ENCODE data around the gene FAM47B. TPM values are rescaled to one million over a fixed set of nuclear protein-coding genes. Genes with fewer than 3 reads are reported as not detected.

FAM47B gene
- total RNA-seq, 1 experiment from 2014 or later = not detected

GRCh38 chrX:34943235-34943634 is 639 bp downstream of the FAM47B start (continued):
- TF ChIP-seq GRHL2 (CRISPR knock-in tag; IDR thresholded peaks at IDR 0.05; ENCODE audit: insufficient replicate concordance, severe bottlenecking) = no peak
- no peak for TF ChIP-seq EMX1 (CRISPR knock-in tag; IDR thresholded peaks at IDR 0.05)
- no peak for TF ChIP-seq PREB (CRISPR knock-in tag; IDR thresholded peaks at IDR 0.05; ENCODE audit: borderline replicate concordance)
- no peak for TF ChIP-seq MYBL2 (CRISPR knock-in tag; IDR thresholded peaks at IDR 0.05)
- TF ChIP-seq ATF1 (CRISPR knock-in tag; IDR thresholded peaks at IDR 0.05) = no peak
- TF ChIP-seq CREB1 (CRISPR knock-in tag; IDR thresholded peaks at IDR 0.05) = no peak
- TF ChIP-seq FOXP4 (CRISPR knock-in tag; IDR thresholded peaks at IDR 0.05) = no peak
- TF ChIP-seq ARID4B (CRISPR knock-in tag; IDR thresholded peaks at IDR 0.05; ENCODE audit: borderline replicate concordance) = no peak
- no peak for TF ChIP-seq NFATC4 (CRISPR knock-in tag; IDR thresholded peaks at IDR 0.05)
- no peak for TF ChIP-seq ZBTB43 (CRISPR knock-in tag; IDR thresholded peaks at IDR 0.05)

- POLR2A ChIA-PET = no interaction called here
- Mint-ChIP-seq H3K4me1 (no peaks in the 10 kb centered on the region), H3K4me3 (no peak overlapping the region), H3K36me3 (no peaks in the 10 kb centered on the region), H3K9me3 (no peaks in the 10 kb centered on the region), H3K27me3 (ENCODE audit: low read depth) (no peaks in the 10 kb centered on the region), H3K27ac (no peak overlapping the region)
- DNase-seq (ENCODE audit: low spot score) = no peak
- TF ChIP-seq CTCF (IDR thresholded peaks at IDR 0.05) = no peak
- no peak for TF ChIP-seq PRRX2 (CRISPR knock-in tag; IDR thresholded peaks at IDR 0.05)
- no peak for TF ChIP-seq NFE2L1 (CRISPR knock-in tag; IDR thresholded peaks at IDR 0.05)
- no peak for TF ChIP-seq ZNF138 (CRISPR knock-in tag; conservative IDR thresholded peaks at IDR 0.05)
- no peak for TF ChIP-seq CBFB (CRISPR knock-in tag; IDR thresholded peaks at IDR 0.05; ENCODE audit: low read depth)
- TF ChIP-seq EMX1 (CRISPR knock-in tag; IDR thresholded peaks at IDR 0.05) = no peak
- TF ChIP-seq ELF4 (CRISPR knock-in tag; IDR thresholded peaks at IDR 0.05; ENCODE audit: low read depth) = no peak
- no peak for TF ChIP-seq ZNF121 (CRISPR knock-in tag; IDR thresholded peaks at IDR 0.05)
- CTCF ChIA-PET = no interaction called here
- no peak for ATAC-seq
These were observed 14.3 kb downstream of the FAM47B start for GRCh38 chrX:34956916-34957315.

Measured in WTC11 (cell line).